Neural crest cell (in vitro differentiated cells): ENCODE measurements around the gene ITGB2. TPM values are rescaled to one million over a fixed set of nuclear protein-coding genes. Genes with fewer than 3 reads are reported as not detected.
A peak's percentile ranks its signal among the peaks of the same experiment; 100 is the strongest.

ENCODE experiments used
- DNase-seq: peaks from one replicate; pipeline ENCODE4 v3.0.0; 2021; ENCODE audit warnings: low read depth, mixed read lengths, low spot score
- H3K27ac Mint-ChIP-seq: one replicate; pipeline ENCODE4 v1.8.0; 2021; ENCODE audit warnings: mild to moderate bottlenecking, mixed read lengths; ENCODE audit not compliant: unreplicated experiment
- H3K27me3 Mint-ChIP-seq: 2 replicates; pipeline ENCODE4 v1.8.0; 2021; ENCODE audit warnings: low read depth, mild to moderate bottlenecking, mixed read lengths
- H3K36me3 Mint-ChIP-seq: 2 replicates; pipeline ENCODE4 v1.8.0; 2021; ENCODE audit warnings: low read depth, mild to moderate bottlenecking, mixed read lengths
- H3K4me1 Mint-ChIP-seq: 2 replicates; pipeline ENCODE4 v1.8.0; 2021; ENCODE audit warnings: mixed read lengths
- H3K4me3 Mint-ChIP-seq: one replicate; pipeline ENCODE4 v1.8.0; 2021; ENCODE audit warnings: mild to moderate bottlenecking, mixed read lengths
- H3K9me3 Mint-ChIP-seq: 2 replicates; pipeline ENCODE4 v1.8.0; 2021; ENCODE audit warnings: mixed read lengths
- CTCF ChIP-seq: fragments of 200-600 bp; sonication (generic); conservative IDR thresholded peaks from 2 replicates; pipeline ENCODE4 v1.5.0; 2021; ENCODE audit warnings: antibody characterized with exemption, mild to moderate bottlenecking
- total RNA-seq: library from RNA; stranded (reverse); gene quantifications from 2 replicates; pipeline ENCODE4 v1.2.1, GENCODE V29; 2021

ITGB2 gene
- total RNA-seq, 1 donor from 2014 or later: 0.89 TPM

DNA sequence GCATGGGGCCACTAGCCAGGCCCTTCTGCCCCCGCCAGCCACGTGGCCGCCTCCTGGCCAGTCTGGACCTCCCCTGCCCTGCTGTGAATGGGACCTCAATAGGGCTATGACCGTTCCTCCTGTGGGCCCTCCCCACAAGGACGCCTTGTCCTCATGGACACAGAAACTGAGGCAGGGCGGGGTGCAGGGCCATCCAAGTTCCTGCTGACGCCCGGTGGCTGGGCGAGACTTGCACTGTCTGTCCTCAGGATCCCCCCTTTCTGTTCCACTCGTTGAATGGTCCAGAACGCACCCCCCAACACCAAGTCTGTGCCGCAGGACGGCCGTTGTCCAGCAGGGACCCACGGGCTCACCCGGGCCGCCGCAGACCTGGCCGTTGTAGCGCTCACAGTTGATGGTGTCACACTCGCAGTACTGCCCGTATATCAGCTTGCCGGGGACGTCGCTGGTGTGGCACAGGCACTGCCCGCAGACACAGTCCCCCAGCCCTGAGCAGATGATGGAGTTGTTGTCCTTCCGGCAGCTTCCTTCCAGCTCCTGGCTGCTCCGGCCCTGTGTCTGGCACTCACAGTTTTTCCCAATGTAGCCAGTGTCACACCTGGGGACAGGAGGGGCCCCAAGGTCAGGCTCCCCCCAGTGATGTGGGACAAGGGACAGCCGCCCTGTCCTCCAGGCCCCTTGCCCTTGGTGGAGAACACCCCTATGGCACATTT is 30.9 kb downstream of the ITGB2 start:
- Mint-ChIP-seq H3K27me3 (peaks cover 8% of the 10 kb centered on the region), H3K4me3 (no peak overlapping the region), H3K27ac (no peak overlapping the region), H3K4me1 (no peaks in the 10 kb centered on the region), H3K9me3 (no peaks in the 10 kb centered on the region), H3K36me3 (no peaks in the 10 kb centered on the region)
- TF ChIP-seq CTCF: no peak
- DNase-seq: no peak

GRCh38 chr21:44888581-44889550 is 31.8 kb downstream of the ITGB2 start:
- no peak for DNase-seq
- no peak for TF ChIP-seq CTCF
- H3K4me1 Mint-ChIP-seq: no peaks in the 10 kb centered on the region
- no peaks in the 10 kb centered on the region for H3K9me3 Mint-ChIP-seq
- no peak overlapping the region for H3K27ac Mint-ChIP-seq
- peaks cover 7% of the 10 kb centered on the region for H3K27me3 Mint-ChIP-seq
- no peak overlapping the region for H3K4me3 Mint-ChIP-seq
- H3K36me3 Mint-ChIP-seq: no peaks in the 10 kb centered on the region

- no peaks in the 10 kb centered on the region for H3K9me3 Mint-ChIP-seq
- DNase-seq: no peak
- H3K36me3 Mint-ChIP-seq: no peaks in the 10 kb centered on the region
- no peak for TF ChIP-seq CTCF
- H3K27me3 Mint-ChIP-seq: peaks cover 3% of the 10 kb centered on the region
- no peaks in the 10 kb centered on the region for H3K4me1 Mint-ChIP-seq
- no peak overlapping the region for H3K4me3 Mint-ChIP-seq
- H3K27ac Mint-ChIP-seq: no peak overlapping the region
Measured at GRCh38 chr21:44887807-44888580, 32.7 kb downstream of the ITGB2 start.

DNA sequence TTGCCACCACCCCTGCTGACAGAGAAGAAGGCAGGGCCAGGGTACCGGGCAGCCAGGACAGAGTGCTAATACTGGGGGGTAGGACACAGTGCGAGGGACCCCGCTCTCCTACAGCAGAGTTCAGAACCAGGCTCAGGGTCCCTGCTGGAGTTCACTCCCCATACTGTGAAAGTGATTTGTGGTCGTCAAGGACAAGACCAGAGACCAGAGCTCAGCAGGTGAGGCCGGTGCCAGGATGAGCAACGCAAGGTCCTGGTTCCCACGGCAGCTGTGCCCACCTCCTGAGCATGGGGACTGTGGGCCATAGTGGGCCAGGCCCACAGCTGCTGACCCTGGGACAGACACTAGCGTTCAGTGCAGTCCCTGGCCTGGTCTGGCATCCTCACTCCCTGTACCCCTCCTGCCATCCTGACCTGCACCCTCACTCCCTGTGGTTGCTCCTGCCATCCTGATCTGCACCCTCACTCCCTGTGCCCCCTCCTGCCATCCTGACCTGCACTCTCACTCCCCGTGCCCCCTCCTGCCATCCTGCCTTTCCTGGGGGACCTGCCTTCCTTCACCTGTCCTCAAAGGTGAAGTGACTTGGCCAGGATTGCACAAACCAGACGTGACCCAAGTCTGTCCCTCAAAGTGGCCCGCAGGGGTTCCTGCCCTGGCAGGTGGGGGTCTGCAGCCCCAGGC is 33.4 kb downstream of the ITGB2 start:
- H3K4me3 Mint-ChIP-seq: no peak overlapping the region
- no peak for DNase-seq
- H3K27me3 Mint-ChIP-seq: peaks cover 3% of the 10 kb centered on the region
- TF ChIP-seq CTCF: no peak
- no peaks in the 10 kb centered on the region for H3K9me3 Mint-ChIP-seq
- no peaks in the 10 kb centered on the region for H3K4me1 Mint-ChIP-seq
- peak overlapping the region; percentile 78 for H3K27ac Mint-ChIP-seq
- no peaks in the 10 kb centered on the region for H3K36me3 Mint-ChIP-seq
